Smooth muscle cell of the coronary artery (primary cell): ENCODE results near the gene CDX4. TPM values are rescaled to one million over a fixed set of nuclear protein-coding genes. Genes with fewer than 3 reads are reported as not detected.

Source experiments
- total RNA-seq: library from RNA; depleted of rRNA; stranded (reverse); fragments of >200 nt; gene quantifications from 2 replicates; pipeline ENCODE4 v1.2.3, GENCODE V29; 2014; ENCODE audit warnings: low replicate concordance

The CDX4 gene, protein sequence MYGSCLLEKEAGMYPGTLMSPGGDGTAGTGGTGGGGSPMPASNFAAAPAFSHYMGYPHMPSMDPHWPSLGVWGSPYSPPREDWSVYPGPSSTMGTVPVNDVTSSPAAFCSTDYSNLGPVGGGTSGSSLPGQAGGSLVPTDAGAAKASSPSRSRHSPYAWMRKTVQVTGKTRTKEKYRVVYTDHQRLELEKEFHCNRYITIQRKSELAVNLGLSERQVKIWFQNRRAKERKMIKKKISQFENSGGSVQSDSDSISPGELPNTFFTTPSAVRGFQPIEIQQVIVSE
- total RNA-seq = not detected in 2 replicates

DNA sequence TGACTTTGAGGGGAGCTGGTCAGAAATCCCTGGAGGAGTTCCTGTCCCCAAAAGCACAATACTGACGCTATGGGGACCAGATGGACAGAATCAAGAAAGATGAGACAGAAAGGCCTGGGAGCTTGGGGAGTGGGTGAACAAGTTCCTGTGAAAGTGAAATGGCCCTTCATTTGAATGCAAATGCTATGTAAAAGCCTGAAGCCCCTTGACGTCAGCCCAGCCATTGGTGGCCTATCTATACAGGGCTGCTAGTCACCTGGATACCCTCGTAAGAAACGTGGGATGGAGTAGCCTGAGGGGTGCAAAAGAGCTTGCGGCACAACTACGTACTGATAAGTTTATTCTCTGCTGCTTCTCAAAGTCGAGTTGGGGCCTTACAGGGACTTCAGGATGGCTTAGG is at the start of gene CDX4:
Gene CDX4 (plus strand): TSS at position 223 of the 400 bp plus-strand sequence. CDS start 201 bp downstream, outside the sequence.

Other genes starting within 250 kb of the CDX4 start
- gene NAP1L2, start 232.2 kb upstream of the CDX4 start, total RNA-seq = 0.23 and 0.70 TPM in 2 replicates
- gene CHIC1, start 116.1 kb downstream of the CDX4 start, total RNA-seq = 5.1 and 17.2 TPM in 2 replicates